ENCODE data around the gene VPS18. TPM values are rescaled to one million over a fixed set of nuclear protein-coding genes. Genes with fewer than 3 reads are reported as not detected.

The VPS18 gene
- total RNA-seq, 1 donor from 2014 or later: 25.6 TPM

GRCh38 chr15:40879609-40880008 is 14.6 kb upstream of the VPS18 start:
- Mint-ChIP-seq H3K4me3 (no peak overlapping the region), H3K27ac (peak overlapping the region; percentile 96), H3K36me3 (no peaks in the 10 kb centered on the region), H3K9me3 (no peaks in the 10 kb centered on the region), H3K4me1 (ENCODE audit: unreplicated experiment) (peaks cover 4% of the 10 kb centered on the region), H3K27me3 (peaks cover 2% of the 10 kb centered on the region)
- no peak for DNase-seq (ENCODE audit: extremely low spot score, unreplicated experiment)
- no peak for TF ChIP-seq CTCF (conservative IDR thresholded peaks at IDR 0.05)

GRCh38 chr15:40881351-40881750 is 12.9 kb upstream of the VPS18 start:
- TF ChIP-seq CTCF (conservative IDR thresholded peaks at IDR 0.05): no peak
- no peaks in the 10 kb centered on the region for H3K9me3 Mint-ChIP-seq
- peaks cover 2% of the 10 kb centered on the region for H3K27me3 Mint-ChIP-seq
- DNase-seq (ENCODE audit: extremely low spot score, unreplicated experiment): no peak
- no peaks in the 10 kb centered on the region for H3K36me3 Mint-ChIP-seq
- H3K4me1 Mint-ChIP-seq (ENCODE audit: unreplicated experiment): peaks cover 3% of the 10 kb centered on the region
- no peak overlapping the region for H3K27ac Mint-ChIP-seq
- H3K4me3 Mint-ChIP-seq: no peak overlapping the region

DNA sequence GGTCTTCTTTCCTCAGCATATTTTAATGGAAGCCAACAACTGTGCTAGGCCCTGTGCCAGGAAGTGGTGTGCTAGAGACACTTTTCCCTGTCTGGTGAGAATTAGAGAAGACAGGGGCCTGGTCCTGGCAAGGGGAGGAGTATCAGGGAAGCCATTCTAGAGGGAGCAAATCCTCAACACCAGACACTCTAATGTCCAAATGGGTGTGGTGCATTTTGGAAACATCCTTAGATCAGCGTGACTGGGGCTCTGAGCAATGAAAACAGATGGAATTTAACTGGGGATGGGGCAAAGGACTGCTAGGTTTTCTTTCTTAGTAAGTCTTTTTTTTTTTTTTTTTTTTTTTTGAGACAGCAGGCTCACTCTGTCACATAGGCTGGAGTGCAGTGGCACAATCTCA is 7.7 kb upstream of the VPS18 start:
- Mint-ChIP-seq H3K27me3 (no peaks in the 10 kb centered on the region), H3K9me3 (no peaks in the 10 kb centered on the region), H3K36me3 (no peaks in the 10 kb centered on the region), H3K27ac (peak overlapping the region; percentile 49), H3K4me1 (ENCODE audit: unreplicated experiment) (no peaks in the 10 kb centered on the region), H3K4me3 (no peak overlapping the region)
- DNase-seq (ENCODE audit: extremely low spot score, unreplicated experiment): no peak
- no peak for TF ChIP-seq CTCF (conservative IDR thresholded peaks at IDR 0.05)

GRCh38 chr15:40889112-40889511 is 5.1 kb upstream of the VPS18 start:
- Mint-ChIP-seq H3K36me3 (no peaks in the 10 kb centered on the region), H3K4me3 (no peak overlapping the region), H3K27ac (no peak overlapping the region), H3K4me1 (ENCODE audit: unreplicated experiment) (peaks cover 6% of the 10 kb centered on the region), H3K27me3 (no peaks in the 10 kb centered on the region), H3K9me3 (no peaks in the 10 kb centered on the region)
- DNase-seq (ENCODE audit: extremely low spot score, unreplicated experiment): no peak
- no peak for TF ChIP-seq CTCF (conservative IDR thresholded peaks at IDR 0.05)

- Mint-ChIP-seq H3K4me1 (ENCODE audit: unreplicated experiment) (peaks cover 12% of the 10 kb centered on the region), H3K4me3 (no peak overlapping the region), H3K27me3 (no peaks in the 10 kb centered on the region), H3K36me3 (no peaks in the 10 kb centered on the region), H3K27ac (peak overlapping the region; percentile 88), H3K9me3 (no peaks in the 10 kb centered on the region)
- TF ChIP-seq CTCF (conservative IDR thresholded peaks at IDR 0.05): no peak
- DNase-seq (ENCODE audit: extremely low spot score, unreplicated experiment): no peak
These were observed 3.1 kb upstream of the VPS18 start for GRCh38 chr15:40891138-40891537.

All from type B pancreatic cell (in vitro differentiated cells).